Thoracic aorta (tissue), 2 donors: Measurements from ENCODE around the gene FOCAD. TPM values are rescaled to one million over a fixed set of nuclear protein-coding genes. Genes with fewer than 3 reads are reported as not detected.

Source experiments
- ATAC-seq: fragments of 150-250 bp; one replicate; pipeline ENCODE4 v1.8.0; 2017; ENCODE audit warnings: low read depth; ENCODE audit not compliant: insufficient number of reproducible peaks, low FRiP score
- DNase-seq: peaks from one replicate; pipeline ENCODE4 v3.0.0-alpha.2; 2020; ENCODE audit warnings: low spot score
- H3K27ac ChIP-seq, 2 donors: fragments of 200-600 bp; sonication (generic); 1 replicate in 1 of 2; 2 replicates in 1 of 2; pipeline ENCODE4 v1.5.1; 2016; ENCODE audit warnings: mild to moderate bottlenecking in 2 of 2, moderate library complexity in 2 of 2
- H3K27me3 ChIP-seq: fragments of 200-600 bp; sonication (generic); replicated peaks from 2 replicates; pipeline ENCODE4 v1.6.0; 2016; ENCODE audit warnings: mild to moderate bottlenecking; ENCODE audit not compliant: insufficient read depth
- H3K36me3 ChIP-seq: fragments of 200-600 bp; sonication (generic); one replicate; pipeline ENCODE4 v1.5.1; 2016
- H3K4me1 ChIP-seq, 2 donors: fragments of 200-600 bp; sonication (generic); 1 replicate in 1 of 2; 2 replicates in 1 of 2; pipeline versions ENCODE4 v1.5.1 to v1.6.0; 2016; ENCODE audit warnings: low read depth in 2 of 2, mild to moderate bottlenecking in 1 of 2; ENCODE audit not compliant: control insufficient read depth in 1 of 2
- H3K4me3 ChIP-seq: fragments of 200-600 bp; sonication (generic); 2 replicates; pipeline ENCODE4 v1.5.1; 2016; ENCODE audit warnings: mild to moderate bottlenecking
- H3K9me3 ChIP-seq: fragments of 200-600 bp; sonication (generic); 2 replicates; pipeline ENCODE4 v1.5.1; 2016
- total RNA-seq, 2 donors: library from RNA; depleted of rRNA; stranded (reverse); fragments of >200 nt; gene quantifications; one replicate each; pipeline versions ENCODE4 v1.1.0 to v1.2.3, GENCODE V29; 2016
- TF ChIP-seq, protein P1 (sequence below): fragments of 200-600 bp; sonication (generic); IDR thresholded peaks from one replicate; pipeline ENCODE4 v1.5.1; 2019; ENCODE audit warnings: antibody characterized with exemption

The FOCAD gene
- total RNA-seq, 2 donors from 2014 or later = 33.1 to 45.9 TPM

DNA sequence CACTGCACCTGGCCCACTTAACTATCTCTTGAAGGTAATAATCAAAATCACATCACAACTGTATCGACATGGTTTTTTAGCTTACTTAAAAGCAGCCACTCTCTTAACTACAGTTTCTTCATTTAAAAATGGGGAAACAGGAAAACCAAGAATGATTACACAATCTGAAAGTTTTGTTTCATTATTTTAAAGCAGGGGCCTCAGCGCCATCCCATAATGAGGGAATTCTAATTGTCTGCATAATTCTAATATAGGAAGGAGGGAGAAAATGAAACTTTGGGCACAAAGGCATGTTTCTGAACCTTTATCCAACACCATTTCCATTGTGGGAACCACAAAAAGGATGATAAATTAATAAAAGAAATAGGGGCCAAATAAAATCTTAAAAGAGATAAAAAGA, 339.8 kb downstream of the FOCAD start:
- H3K27ac ChIP-seq = no peak overlapping the region
- DNase-seq (no peak), ATAC-seq (no peak)
- no peaks in the 10 kb centered on the region for H3K36me3 ChIP-seq
- H3K4me1 ChIP-seq = no peaks in the 10 kb centered on the region
- TF ChIP-seq, protein P1, sequence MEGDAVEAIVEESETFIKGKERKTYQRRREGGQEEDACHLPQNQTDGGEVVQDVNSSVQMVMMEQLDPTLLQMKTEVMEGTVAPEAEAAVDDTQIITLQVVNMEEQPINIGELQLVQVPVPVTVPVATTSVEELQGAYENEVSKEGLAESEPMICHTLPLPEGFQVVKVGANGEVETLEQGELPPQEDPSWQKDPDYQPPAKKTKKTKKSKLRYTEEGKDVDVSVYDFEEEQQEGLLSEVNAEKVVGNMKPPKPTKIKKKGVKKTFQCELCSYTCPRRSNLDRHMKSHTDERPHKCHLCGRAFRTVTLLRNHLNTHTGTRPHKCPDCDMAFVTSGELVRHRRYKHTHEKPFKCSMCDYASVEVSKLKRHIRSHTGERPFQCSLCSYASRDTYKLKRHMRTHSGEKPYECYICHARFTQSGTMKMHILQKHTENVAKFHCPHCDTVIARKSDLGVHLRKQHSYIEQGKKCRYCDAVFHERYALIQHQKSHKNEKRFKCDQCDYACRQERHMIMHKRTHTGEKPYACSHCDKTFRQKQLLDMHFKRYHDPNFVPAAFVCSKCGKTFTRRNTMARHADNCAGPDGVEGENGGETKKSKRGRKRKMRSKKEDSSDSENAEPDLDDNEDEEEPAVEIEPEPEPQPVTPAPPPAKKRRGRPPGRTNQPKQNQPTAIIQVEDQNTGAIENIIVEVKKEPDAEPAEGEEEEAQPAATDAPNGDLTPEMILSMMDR = no peak
- H3K9me3 ChIP-seq = no peaks in the 10 kb centered on the region
- H3K27me3 ChIP-seq = no peaks in the 10 kb centered on the region
- no peak overlapping the region for H3K4me3 ChIP-seq

DNA sequence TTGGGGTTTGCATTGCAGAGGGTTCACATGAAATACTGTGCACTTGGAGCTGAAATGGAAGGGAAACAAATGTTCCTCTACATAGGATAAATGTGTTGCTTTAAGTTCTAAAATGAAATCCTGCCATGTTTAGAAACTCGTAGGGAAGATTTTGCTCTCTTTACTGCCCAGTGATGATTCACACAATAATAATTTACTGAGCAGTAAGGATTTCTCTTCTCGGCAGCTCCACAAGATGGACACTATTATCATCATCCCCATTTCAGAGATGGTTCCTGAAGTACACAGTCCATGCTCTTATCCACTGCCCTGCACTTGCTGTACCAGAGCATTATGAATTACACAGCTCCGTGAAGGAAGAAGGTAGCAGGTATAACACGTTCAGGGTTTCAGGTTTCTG, 343.2 kb downstream of the FOCAD start:
- no peaks in the 10 kb centered on the region for H3K9me3 ChIP-seq
- ATAC-seq (no peak), DNase-seq (no peak)
- H3K27ac ChIP-seq = no peak overlapping the region
- H3K4me1 ChIP-seq = peaks cover 0 to 18% of the 10 kb centered on the region in 2 donors
- no peak overlapping the region for H3K4me3 ChIP-seq
- TF ChIP-seq, protein P1 = no peak
- no peaks in the 10 kb centered on the region for H3K27me3 ChIP-seq
- H3K36me3 ChIP-seq = no peaks in the 10 kb centered on the region

DNA sequence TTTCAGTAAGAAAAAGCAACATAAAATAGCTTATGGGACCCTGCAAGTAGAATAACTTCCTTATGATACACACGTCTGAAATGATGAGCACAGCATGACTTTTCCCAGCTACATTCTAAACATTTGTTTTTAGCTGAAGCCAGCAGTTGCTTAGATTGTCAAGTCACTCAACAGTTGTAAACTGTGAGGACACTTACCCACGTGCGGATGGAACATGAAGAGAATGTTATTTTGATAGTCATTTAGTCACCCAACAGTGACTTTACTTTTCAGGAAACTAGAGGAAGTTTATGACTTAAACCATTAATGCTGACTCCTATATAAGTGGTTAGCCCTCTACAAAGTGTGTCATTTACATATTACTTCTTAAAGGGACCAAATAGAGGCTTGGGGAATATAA, 344.4 kb downstream of the FOCAD start:
- Histone ChIP-seq H3K27ac (no peak overlapping the region), H3K27me3 (no peaks in the 10 kb centered on the region), H3K4me1 (peaks cover 0 to 18% of the 10 kb centered on the region in 2 donors), H3K36me3 (no peaks in the 10 kb centered on the region), H3K4me3 (no peak overlapping the region), H3K9me3 (no peaks in the 10 kb centered on the region)
- DNase-seq (no peak), ATAC-seq (no peak)
- TF ChIP-seq, protein P1 = no peak

GRCh38 chr9:21029661-21030060, 345.6 kb downstream of the FOCAD start:
- no peak for ATAC-seq
- peaks cover 0 to 18% of the 10 kb centered on the region in 2 donors for H3K4me1 ChIP-seq

DNA sequence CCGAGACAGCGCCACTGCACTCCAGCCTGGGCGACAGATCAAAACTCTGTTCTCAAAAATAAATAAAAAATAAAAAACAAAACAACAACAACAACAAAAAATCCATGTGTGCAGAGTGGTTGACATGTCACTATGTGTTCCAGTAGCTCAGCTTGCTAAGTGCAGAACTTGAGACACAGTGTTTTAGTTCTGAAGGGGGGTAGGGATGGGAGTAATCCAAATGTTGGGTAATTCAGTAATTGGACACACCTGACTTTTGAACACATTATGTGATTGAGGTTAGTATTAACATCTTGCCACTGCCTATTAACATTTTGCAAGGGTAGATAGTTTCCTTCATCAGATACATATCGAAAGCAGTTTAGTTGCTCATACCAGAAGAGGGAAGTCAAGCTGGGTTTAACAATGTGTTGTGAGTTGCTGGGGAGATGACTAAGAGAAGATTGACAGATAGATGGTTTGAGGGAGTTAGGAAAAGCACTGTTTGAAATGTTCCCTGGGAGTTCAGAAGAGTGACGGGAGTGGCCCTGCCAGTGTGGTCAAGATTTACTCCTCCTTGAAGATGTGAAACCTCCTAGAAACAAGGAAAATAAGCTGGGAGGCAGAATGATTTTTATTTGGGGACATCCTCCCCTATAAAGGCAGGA, 346.5 kb downstream of the FOCAD start:
- H3K27ac ChIP-seq = peak overlapping the region; percentile 74 to 78
- H3K9me3 ChIP-seq = no peaks in the 10 kb centered on the region
- H3K4me3 ChIP-seq = peak overlapping the region; percentile 81
- H3K36me3 ChIP-seq = no peaks in the 10 kb centered on the region
- no peaks in the 10 kb centered on the region for H3K27me3 ChIP-seq
- peak; percentile 42 for ATAC-seq
- peaks cover 0 to 18% of the 10 kb centered on the region in 2 donors for H3K4me1 ChIP-seq
- TF ChIP-seq, protein P1 = no peak
- DNase-seq = no peak

More at GRCh38 chr9:21029661-21030060, 345.6 kb downstream of the FOCAD start:
- Histone ChIP-seq H3K9me3 (no peaks in the 10 kb centered on the region), H3K27me3 (no peaks in the 10 kb centered on the region), H3K4me3 (no peak overlapping the region), H3K27ac (peak overlapping the region in 1 of 2 donors; percentile 74), H3K36me3 (no peaks in the 10 kb centered on the region)
- no peak for DNase-seq
- TF ChIP-seq, protein P1 = no peak
